ENCODE results near the gene ZIC5.

The ZIC5 gene

DNA sequence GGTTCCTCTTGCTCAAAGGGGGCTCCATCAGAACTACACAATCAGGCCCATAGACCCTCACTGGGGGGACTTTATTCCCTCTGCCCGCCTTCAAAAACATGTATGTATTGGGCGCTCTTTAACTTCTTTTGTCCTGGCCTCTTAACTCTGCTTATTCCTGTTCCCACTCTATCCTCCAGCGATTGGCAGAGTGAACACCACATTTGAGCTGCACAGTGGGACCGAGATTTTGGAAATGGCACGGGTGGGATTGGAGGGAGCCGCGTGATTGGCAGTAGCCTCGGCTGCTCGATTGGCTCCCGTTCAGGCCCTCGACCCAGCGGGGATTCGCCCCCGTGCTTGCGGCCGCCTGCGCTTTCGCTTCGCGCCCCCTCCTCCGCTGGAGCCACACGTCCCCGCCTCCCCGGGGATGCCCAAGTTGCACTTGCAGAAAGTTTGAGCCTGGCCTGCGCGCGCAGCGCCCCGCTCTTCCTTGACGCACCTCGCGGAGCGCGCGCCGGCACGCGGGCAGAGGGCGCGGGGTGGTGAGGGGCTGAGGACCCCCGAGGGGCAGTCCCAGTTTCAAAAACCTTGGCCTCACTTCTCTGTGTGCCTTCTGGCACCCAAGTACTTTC is at the start of gene ZIC5:
Gene ZIC5 (minus strand): TSS at position 192 of the 614 bp plus-strand sequence. CDS start 164 bp downstream, at position 28.
- DNase-seq: no peak

DNA sequence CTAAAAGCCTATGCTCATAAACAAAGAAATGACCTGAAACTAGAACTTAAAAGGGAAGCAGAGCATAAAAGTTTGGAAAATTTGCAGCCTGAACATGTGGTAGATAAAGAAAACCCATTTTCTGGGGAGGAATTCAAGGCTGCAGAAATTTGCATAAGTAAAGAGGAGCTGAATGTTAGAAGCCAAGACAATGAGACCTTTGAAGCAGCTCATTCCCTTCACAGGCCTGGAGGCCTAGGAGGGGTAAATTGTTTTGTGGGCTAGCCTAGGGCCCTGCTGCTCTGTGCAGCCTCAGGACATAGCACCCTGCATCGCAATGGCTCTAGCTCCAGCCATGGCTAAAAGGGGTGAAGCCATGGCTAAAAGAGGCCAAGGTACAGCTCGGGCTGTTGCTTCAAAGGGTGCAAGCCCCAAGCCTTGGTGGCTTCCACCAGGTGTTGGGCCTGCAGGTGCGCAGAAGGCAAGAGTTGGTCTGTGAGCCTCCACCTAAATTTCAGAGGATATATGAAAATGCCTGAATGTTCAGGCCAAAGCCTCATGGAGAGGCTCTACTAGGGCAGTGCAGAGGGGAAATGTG is 48.3 kb upstream of the ZIC5 start:
- no peak for DNase-seq

DNA sequence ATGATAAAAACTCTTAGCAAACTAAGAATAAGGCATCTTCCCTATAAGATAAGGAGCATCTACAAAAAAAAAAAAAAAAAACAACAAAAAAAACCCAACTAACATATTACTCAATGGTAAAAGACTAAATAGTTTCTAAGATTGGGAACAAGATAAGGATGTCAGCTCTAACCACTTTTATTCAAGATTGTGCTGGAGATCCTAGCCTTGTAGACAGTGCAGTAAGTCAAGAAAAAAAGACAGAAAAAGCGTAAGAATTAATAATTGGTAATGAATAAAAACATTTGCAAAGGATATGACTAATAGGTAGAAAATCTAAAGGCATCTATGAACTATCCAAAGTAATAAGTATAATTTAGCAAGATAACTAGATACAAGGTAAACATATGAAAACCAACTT is 43.1 kb upstream of the ZIC5 start:
- DNase-seq: no peak

DNA sequence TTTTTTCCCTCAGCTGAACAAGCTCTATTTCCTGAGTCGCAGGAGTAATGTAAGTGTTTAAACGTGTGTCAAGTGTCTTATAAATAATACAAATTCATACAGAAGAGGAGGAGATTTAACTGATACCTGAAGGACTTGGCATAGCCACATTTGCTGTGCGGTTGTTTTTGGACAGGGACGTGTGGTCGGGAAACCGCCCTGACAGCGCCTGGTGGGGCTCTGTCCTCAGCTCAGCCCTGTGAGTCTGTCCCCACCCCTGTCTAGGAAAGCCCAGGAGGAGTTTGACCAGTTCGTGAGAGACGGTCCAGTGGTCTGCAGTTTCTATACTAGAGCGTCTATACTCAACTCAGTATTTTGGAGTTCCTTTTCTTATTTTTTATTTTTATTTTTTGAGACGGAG is 26.7 kb upstream of the ZIC5 start:
- no peak for DNase-seq

DNA sequence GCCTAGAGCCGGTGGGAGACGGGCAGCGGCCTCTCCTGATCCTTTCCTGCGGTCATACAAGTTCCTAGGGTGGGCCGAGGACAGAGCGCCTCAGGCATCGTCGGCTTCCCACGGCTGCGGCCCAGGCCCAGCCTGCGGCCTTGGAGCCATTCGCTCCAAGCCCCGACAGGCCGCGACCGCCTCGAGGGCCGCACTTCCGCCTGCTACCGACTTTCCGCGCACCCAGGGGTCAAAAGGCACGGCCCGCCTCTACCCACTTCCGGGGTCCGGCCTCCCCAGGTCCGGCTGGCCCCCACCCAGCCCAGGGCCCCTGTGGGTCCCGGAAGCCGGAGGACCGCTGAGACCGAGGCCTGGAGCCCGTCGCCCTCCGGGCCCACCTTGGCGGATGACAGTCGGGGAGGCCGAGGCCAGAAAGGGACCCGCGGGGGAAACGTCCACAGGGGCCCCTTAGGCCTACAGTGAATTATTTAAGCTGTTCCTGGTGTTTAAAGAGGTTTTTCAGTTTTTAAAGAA is 26.2 kb upstream of the ZIC5 start:
- no peak for DNase-seq

DNA sequence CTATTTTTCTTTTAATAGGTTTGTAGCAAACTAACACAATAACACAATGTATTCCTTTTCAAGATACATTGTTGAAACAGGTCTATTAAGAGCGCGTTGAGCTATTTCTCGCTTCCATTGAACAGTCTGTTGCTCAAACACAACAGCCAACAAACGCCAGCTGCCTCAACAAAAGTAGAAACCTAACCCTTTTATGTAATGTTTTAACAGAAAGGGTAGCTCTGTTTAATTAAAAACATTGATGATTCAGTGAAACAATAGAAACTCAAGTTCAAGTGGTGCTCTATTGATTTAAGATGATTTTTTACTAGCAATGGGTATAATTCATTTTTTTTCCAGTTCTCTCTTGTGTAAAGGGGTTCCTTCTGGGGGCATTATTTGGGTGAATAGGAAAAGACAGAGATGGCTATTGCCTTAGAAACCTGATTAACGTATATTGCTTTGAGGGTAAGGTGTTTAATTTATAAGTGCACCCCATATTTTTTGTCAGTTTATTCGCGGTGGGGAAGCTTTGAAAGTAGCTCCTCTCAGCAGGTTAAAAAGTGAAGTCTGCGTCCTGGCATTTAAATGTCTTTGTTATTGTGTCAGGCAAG is 24.9 kb upstream of the ZIC5 start:
- no peak for DNase-seq

DNA sequence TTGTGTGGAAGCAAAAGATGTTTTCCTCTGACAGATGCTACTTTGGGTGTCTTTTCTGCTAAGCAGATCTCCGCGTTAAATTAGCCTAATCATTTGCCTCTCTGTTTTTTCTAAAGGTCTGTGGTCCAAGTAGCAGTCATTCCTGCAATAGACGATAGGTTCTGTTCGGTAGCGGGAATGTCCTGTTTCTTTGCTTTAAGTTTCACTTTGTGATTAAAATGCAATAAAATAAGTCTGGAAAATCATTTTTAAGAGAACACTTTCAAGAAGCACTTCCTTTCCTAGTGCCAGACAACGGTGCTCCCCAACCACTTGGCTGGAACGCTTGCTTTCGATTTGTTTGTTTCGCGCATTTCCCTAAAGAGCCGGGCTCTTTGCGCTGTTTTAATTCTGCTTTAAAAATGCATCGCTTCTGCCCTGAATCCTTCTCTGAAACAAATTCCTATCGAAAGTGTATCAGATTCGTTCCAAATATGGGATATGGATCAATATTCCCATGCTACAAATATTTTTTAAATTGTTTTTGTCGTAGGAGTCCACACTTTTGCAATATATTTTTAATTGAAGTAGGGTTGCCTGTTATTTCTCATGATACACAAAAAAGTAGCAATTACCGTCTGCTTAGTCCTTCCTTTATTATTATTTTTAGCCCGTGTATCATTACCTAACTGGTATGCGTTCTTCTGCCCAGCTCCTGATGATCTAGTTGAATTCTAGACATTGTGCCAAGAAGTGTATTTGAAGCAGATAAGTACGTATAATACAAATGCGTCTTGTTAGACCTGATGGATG is 24.2 kb upstream of the ZIC5 start:
- no peak for DNase-seq

DNA sequence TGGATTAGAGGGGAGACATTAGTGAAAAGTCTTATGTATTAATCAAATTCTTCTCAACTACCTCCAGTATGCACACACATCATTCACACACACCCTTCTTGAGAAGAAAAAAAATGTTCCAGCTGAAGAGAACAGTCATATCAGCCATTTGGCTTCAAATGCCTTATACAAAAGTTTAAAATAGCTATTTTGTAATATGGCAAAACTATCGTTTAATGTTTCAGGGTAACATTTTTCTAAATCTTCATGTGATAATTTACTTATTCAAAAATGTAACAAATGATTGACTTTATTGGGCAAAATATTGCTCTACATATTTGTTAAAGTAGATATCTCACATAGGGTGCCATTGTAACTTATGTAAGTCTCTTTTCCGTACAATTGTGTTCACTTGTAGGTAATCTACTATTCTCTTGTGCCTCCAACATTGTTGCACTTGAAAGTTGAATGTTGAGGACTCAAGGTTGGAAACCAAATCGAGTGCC is 23.6 kb upstream of the ZIC5 start:
- DNase-seq: no peak

DNA sequence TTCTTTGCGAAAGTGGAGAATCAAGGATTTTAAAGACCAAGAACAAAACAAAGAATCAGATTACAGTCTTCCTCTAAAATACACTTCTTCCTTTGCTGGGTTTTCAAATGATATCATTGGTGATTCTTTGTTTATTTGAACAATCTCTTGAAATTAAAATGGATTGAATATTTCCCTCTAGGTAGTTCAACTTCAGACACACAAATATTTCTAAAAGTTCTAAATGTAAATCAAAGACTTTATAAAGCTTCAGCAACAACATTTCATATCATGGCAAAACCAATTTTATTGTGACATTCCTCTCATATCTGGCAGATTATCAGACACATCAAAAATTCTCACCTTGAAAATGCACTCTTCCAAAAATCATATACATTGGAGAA is 23.1 kb upstream of the ZIC5 start:
- no peak for DNase-seq

DNA sequence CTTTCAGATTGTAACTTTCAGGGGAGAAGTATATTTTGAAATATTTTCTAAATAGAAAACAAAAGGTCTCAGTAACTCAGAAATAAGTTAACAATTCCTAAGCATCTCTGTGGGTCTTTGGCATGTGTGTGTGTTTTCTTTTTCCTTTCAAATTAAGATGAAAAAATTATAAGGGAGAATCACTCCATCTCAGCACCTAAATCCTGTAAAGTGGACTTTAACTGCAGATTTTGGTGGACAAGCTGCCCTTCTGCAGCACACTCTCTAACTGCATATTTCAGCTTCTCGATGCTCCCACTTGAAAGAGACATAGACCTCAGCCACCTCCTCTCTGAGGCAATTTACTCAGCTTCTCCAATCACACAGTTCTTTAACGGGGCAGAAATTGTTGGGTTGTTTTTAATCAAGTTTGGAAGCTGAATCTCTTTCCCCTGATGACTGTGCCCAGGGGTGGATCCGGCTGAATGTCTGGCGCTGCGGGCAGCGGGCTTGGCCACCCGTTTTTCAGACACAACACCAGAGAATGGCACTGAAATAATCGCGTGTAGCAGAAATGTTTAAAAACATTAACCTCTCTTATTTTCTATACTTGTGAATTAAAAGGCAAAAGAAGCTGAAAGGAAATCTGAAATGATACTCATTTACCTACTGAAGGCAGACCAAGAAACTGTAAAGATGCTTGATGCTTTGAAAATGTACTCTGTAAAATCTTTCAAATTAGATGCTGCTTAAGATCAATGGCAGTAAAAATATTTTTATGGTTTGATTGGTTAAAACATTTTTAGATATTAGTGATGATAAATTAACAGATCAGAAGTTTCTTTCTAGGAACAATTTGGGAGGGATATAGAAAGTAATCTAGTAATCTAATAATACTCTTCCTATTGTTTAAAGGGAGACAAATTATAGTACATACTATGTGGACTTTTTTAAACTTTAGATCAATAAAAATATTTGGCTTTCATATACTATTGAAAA is 22.4 kb upstream of the ZIC5 start:
- DNase-seq: no peak

DNA sequence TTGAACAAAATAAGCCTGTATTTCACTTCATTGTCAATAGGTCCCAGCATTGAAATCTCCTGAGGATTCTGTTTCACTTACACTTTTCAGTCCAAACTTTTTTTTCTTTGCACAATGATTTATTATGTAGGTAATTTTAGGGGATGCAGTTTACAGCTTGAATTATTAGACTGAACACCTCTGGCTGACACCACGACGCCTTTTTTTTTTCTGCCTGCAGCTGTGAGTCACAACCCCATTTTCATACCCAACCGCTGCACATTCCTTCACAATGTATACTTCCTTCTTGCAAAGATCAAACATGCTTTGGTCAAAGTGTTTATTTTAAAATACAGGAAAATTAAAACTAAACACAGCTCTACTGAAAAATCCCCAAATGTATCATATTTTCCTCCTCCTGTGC is 21.4 kb upstream of the ZIC5 start:
- DNase-seq: no peak

DNA sequence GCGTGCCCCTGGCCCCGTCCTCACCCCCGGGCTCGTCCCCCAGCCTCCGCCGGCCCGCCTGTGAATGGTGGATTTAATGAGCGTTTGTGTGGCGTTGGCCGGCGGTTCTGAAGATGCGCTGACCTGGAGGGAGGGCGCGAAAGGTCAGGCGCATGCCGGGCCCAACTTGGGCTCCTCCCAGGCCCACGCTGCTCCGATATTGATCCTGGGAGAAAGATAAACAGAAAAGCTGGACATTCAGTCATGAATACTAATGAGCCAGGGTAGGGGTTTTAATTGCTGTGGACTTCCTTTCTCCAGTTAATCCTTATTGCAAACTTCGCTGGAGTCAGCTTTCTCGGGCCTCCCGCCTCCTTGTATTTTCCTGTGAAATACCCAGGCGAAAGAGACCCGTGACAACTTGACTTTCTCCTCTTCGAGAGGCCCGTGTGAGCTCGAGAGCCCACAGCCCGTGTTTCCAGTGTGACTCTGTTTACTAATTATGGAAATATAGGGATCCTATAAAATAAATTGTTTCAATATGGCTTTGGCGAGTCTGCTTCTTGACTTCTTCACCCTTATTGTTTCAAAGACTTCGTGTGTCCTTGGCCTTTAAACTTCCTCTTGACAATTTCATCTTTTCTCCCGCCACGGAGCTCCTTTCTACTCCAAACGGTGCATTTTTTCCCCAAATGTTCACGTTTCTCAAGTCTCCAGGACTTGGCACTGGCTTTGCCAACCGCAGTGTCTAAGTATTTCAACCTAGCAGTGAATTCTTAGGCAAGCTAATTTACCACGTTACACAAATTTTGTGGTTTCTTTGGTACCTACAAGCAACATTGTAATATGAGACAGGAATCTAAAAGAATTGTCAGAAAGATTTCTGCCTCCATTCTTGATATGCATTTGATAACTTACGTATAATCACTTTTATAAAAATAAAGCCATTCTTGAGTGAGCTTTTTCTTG is 20.5 kb upstream of the ZIC5 start:
- no peak for DNase-seq

DNA sequence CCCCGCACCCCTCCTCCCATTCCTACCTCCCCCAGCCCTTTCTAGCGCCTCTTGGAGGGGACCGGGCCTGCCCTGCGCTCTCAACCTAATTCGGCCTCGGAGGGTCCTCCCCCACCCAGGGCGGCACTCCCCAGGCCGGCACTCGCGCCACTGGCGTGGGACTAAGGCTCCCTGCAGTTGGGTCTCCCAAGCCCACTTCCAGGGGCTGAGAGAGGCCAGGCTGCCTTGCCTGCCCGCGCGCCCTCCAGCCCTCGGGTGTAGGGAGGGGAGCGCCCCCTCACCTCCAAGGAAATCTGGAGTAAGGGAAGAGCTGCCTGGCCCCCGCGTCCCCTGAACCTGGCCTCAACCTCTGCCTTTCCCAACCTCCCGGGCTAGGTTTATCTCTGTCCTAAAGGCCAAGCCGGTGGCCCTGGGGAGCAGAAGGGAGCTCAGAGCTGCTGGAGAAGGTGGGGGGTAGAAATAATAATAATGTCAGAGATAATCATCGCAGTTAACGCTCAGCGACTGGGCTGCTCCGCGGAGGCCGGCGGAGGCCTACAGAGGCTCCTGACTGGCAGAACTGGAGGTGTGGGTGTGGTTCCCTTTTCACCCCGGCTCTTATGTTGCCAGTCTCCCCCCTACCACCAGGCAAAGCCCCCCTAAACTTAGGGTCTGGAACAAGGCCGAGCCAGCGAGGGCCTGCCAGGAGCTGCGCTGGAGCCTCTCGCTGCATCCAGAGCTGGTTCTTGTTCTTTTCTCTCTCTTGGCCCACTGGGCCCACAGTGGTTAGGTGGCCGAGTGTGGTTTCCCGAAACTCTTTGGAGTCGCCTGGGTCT is 19.7 kb upstream of the ZIC5 start:
- DNase-seq: no peak

DNA sequence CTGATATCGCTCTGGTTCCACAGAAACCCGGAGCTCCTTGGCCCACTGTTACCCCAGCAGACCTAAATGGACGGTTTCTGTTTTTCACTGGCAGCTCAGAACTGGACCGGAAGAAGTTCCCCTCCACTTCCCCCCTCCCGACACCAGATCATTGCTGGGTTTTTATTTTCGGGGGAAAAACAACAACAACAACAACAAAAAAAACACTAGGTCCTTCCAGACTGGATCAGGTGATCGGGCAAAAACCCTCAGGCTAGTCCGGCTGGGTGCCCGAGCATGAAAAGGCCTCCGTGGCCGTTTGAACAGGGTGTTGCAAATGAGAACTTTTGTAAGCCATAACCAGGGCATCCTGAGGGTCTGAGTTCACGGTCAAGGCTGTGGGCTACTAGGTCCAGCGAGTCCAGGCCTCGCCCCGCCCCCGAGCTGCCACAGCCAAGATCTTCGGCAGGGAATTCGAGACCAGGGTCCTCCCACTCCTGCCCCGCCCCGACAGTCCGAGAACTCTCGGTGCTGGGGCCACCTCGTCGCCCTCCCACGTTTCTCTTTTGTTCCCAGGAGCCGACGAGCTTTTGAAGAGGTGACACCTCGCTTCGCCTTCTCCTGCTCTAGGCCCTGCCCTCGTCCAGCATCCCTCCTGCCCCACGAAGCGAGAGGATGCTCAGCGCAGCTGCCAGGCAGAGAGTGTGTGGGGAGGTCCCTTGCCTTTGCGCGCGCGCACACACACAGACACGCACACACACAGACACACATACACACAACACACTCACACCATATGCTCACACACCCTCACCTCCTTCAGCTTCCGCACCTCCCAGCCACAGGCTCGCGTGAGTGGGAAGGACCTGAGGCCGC is 18.8 kb upstream of the ZIC5 start:
- peak; percentile 26 for DNase-seq

DNA sequence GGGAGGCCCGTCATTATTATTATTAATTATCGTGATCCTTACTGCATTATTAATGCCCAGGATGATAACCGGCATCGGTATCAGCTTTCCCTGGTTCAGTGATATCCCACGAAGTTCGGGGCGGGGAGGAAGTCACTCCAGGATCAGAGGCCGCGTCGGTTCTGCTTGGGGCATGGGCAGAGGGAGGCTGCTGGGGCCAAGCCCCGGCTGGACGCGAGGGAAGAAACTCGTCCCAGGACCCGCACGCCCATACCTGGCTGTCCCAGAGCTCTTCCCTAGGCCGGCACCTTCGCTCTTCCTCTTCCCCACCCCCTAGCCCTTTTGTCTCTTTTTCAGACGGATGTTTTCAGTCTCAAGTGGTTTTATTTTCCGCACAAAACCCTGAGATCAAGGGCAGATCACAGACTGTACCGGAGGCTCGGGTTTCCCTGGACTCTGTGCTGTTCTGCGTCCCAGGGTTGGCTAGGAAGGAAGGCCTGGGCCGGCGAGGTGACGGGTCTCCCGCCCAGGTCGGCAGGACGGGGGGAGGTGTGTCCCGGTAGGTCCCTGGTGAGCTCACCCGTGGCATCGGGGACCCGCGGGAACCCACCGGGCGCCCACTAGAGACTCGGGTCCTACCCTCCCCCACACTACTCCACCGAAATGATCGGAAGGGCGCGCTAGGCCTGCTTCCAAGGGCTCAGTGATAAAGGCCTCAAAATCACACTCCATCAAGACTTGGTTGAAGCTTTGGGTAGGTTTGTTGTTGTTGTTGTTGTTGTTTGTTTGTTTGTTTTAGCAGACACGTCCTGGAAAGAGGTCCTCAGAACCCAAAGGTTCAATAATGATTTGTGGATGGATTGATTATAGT is 17.9 kb upstream of the ZIC5 start:
- no peak for DNase-seq

DNA sequence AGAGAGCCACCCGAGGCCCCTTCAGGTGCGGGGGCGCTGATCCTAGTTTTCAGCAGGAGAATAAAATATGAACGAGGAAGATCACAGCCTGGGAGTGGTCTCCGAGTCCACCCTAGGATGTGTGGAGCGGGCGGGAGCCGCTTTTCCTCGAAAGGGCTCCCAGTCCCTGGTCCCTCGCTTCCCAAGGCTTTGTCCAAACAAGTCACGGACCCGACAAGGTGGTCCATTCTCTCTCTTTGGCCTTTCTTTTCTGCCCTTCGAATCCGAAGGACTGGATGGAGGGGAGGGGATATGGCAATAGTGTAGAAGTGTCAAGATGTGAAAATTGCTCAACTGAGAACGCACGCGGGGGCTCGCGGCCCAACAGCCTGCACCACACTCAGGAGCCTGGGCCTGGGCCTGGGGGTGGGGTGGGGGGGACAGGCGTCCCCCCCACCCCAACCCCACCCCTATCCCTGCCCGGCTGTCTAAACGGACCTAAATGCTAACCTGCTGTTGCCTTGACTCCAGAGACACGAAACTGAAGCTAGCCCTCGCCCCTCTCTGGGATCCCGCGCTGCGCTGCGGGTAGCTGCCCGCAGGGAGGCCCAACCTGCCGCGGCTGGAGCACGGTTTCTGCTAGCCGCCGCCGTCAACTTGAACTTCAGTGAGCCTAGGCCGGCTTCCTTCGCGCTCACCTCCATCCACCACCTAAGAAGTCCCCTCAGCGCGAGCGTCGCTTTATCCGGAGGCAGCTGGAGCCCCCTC is 17.1 kb upstream of the ZIC5 start:
- no peak for DNase-seq
